SH-SY5Y (cell line): ENCODE data around the gene SAMD4A.

ENCODE experiments used
- GATA2 ChIP-seq: IDR thresholded peaks from 2 replicates; pipeline ENCODE4 v1.6.1; 2011; ENCODE audit warnings: mild to moderate bottlenecking, low read depth, low read length
- GATA3 ChIP-seq: IDR thresholded peaks from 2 replicates; pipeline ENCODE4 v1.6.1; 2011; ENCODE audit warnings: low read depth, mild to moderate bottlenecking, low read length, moderate library complexity

GRCh38 chr14:54665946-54666345 lies 99.0 kb downstream of the SAMD4A start:
- TF ChIP-seq GATA2 (no peak), GATA3 (no peak)
